ENCODE measurements around the gene ADCY3. TPM values are rescaled to one million over a fixed set of nuclear protein-coding genes. Genes with fewer than 3 reads are reported as not detected.

Gene ADCY3
- total and polyA plus RNA-seq, 12 donors: 8.0 to 72.0 (median 35.1) TPM

DNA sequence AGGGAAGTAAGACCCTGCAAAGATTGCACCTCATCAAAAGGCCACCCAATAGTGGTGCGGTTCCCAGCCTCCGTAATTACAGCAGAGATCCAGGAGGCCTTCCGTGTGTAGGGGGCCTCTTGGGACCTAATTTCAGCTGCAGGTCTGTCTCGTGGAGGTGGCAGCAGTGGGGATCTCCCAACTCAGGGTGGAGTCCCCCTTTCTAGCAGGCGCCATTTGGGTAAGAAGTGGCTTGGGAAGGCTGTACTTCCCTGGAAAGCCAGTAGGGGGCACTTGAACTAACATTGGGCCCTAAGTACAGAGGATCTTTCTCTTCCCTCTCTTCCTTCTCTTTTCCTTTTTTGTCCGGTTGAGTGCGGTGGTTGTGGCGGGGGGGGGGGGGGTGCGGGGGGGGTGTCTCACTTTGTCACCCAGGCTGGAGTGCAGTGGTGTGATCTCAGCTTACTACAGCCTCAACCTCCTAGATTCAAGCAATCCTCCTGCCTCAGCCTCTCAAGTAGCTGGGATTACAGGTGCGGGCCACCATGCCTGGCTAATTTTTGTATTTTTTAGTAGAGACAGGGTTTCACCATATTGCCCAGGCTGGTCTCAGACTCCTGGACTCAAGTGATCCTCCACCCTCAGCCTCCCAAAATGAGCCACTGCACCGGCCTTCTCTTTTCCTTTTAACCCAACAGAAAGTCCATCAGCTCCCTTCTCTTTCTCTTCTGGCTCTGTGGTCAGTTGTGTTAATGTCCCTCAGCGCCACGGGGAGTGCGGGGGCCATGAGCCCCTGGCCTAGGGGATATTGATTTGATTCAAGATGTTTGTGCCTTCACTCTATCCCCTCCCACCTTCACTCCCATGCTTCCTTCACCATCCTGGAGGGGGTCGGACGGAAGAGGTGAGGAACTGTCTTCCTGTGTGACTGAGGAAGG is 94.8 kb downstream of the ADCY3 start:
- Histone ChIP-seq H3K4me3 (no peak overlapping the region), H3K27ac (no peak overlapping the region), H3K9me3 (replicated peaks in 1 of 3) (no peaks in the 10 kb centered on the region), H3K27me3 (no peaks in the 10 kb centered on the region), H3K4me1 (replicated peaks in 1 of 2) (peaks cover 0 to 8% of the 10 kb centered on the region in 2 donors), H3K36me3 (replicated peaks in 1 of 2) (peaks cover 0 to 18% of the 10 kb centered on the region in 2 donors)
- peak in 3 of 7 donors; percentile 11 to 44 (median 32) for DNase-seq
- TF ChIP-seq, protein P1, sequence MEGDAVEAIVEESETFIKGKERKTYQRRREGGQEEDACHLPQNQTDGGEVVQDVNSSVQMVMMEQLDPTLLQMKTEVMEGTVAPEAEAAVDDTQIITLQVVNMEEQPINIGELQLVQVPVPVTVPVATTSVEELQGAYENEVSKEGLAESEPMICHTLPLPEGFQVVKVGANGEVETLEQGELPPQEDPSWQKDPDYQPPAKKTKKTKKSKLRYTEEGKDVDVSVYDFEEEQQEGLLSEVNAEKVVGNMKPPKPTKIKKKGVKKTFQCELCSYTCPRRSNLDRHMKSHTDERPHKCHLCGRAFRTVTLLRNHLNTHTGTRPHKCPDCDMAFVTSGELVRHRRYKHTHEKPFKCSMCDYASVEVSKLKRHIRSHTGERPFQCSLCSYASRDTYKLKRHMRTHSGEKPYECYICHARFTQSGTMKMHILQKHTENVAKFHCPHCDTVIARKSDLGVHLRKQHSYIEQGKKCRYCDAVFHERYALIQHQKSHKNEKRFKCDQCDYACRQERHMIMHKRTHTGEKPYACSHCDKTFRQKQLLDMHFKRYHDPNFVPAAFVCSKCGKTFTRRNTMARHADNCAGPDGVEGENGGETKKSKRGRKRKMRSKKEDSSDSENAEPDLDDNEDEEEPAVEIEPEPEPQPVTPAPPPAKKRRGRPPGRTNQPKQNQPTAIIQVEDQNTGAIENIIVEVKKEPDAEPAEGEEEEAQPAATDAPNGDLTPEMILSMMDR (IDR thresholded peaks at IDR 0.05): peak in 4 of 6 experiments; percentile 14 to 29 (median 28)
- no peak for TF ChIP-seq POLR2A (IDR thresholded peaks at IDR 0.05)
- WGBS, 4 donors: 85 to 91% (median 89%) methylated on average over 14 to 16 of the region's 16 CpGs
- intact Hi-C loops (cut with DNase I): loop anchor here (2.0 to 5.0 kb wide), 2 partner anchors 404 to 413 kb away; no protein-coding TSS in a partner anchor

GRCh38 chr2:24824071-24824588 is 95.9 kb downstream of the ADCY3 start:
- H3K4me1 ChIP-seq (replicated peaks in 1 of 2): peaks cover 2 to 12% of the 10 kb centered on the region in 2 donors
- no peak overlapping the region for H3K27ac ChIP-seq
- WGBS, 4 donors: 94 to 98% (median 97%) methylated on average over 14 of the region's 14 CpGs
- H3K4me3 ChIP-seq: no peak overlapping the region
- peaks cover 0 to 29% of the 10 kb centered on the region in 2 donors for H3K36me3 ChIP-seq (replicated peaks in 1 of 2)
- intact Hi-C loops (cut with DNase I): loop anchor here in 1 of 2 donors (2.0 kb wide), 1 partner anchor 403 kb away; no protein-coding TSS in a partner anchor
- TF ChIP-seq, protein P1 (IDR thresholded peaks at IDR 0.05): no peak
- no peak for TF ChIP-seq POLR2A (IDR thresholded peaks at IDR 0.05)
- no peaks in the 10 kb centered on the region for H3K9me3 ChIP-seq (replicated peaks in 1 of 3)
- H3K27me3 ChIP-seq: no peaks in the 10 kb centered on the region
- DNase-seq: peak in 3 of 7 donors; percentile 7 to 36 (median 13)

GRCh38 chr2:24822049-24822706 is 97.9 kb downstream of the ADCY3 start:
- Histone ChIP-seq H3K27ac (no peak overlapping the region), H3K27me3 (no peaks in the 10 kb centered on the region), H3K36me3 (replicated peaks in 1 of 2) (peaks cover 0 to 33% of the 10 kb centered on the region in 2 donors), H3K4me1 (replicated peaks in 1 of 2) (peaks cover 8 to 17% of the 10 kb centered on the region in 2 donors), H3K9me3 (replicated peaks in 1 of 3) (no peaks in the 10 kb centered on the region), H3K4me3 (no peak overlapping the region)
- TF ChIP-seq, protein P1 (IDR thresholded peaks at IDR 0.05): no peak
- TF ChIP-seq POLR2A (IDR thresholded peaks at IDR 0.05): no peak
- intact Hi-C loops (cut with DNase I): no loop called here
- peak in 3 of 7 donors; percentile 2 to 33 (median 7) for DNase-seq
- WGBS, 4 donors: 85 to 93% (median 90%) methylated on average over 7 of the region's 7 CpGs

GRCh38 chr2:24821433-24821891 is 98.6 kb downstream of the ADCY3 start:
- WGBS, 4 donors: 90 to 94% (median 93%) methylated on average over 8 to 15 of the region's 15 CpGs
- Histone ChIP-seq H3K9me3 (replicated peaks in 1 of 3) (no peaks in the 10 kb centered on the region), H3K27ac (no peak overlapping the region), H3K4me3 (no peak overlapping the region), H3K4me1 (replicated peaks in 1 of 2) (peaks cover 8 to 20% of the 10 kb centered on the region in 2 donors), H3K36me3 (replicated peaks in 1 of 2) (peaks cover 0 to 33% of the 10 kb centered on the region in 2 donors), H3K27me3 (no peaks in the 10 kb centered on the region)
- intact Hi-C loops (cut with DNase I): no loop called here
- TF ChIP-seq POLR2A (IDR thresholded peaks at IDR 0.05): no peak
- TF ChIP-seq, protein P1 (IDR thresholded peaks at IDR 0.05): no peak
- DNase-seq: peak in 3 of 7 donors; percentile 5 to 10 (median 6)

All from adrenal gland (tissue), 12 donors.